HG03460 (cell line): ENCODE results near the gene SV2B.

Source experiments
- ATAC-seq: cut with Tn5 transposase; IDR thresholded peaks from one replicate; pipeline ENCODE4 v1.9.1; 2021; ENCODE audit not compliant: unreplicated experiment

Gene SV2B

GRCh38 chr15:91101608-91101920, 1.5 kb downstream of the SV2B start:
- ATAC-seq: no peak

GRCh38 chr15:91102546-91103330, 2.7 kb downstream of the SV2B start:
- ATAC-seq: no peak

- no peak for ATAC-seq
Observed at GRCh38 chr15:91104111-91104510, 4.1 kb downstream of the SV2B start.

- ATAC-seq: no peak
Observed at GRCh38 chr15:91108421-91108820, 8.4 kb downstream of the SV2B start.

GRCh38 chr15:91109885-91110284, 9.8 kb downstream of the SV2B start:
- no peak for ATAC-seq

- no peak for ATAC-seq
Observed at GRCh38 chr15:91110407-91110806, 10.3 kb downstream of the SV2B start.

GRCh38 chr15:91113030-91113429, 13.0 kb downstream of the SV2B start:
- ATAC-seq: no peak

GRCh38 chr15:91114301-91114700, 14.2 kb downstream of the SV2B start:
- ATAC-seq: no peak

- peak; percentile 80 for ATAC-seq
Observed at GRCh38 chr15:91116113-91117067, 16.3 kb downstream of the SV2B start.

- no peak for ATAC-seq
Observed at GRCh38 chr15:91117375-91117774, 17.3 kb downstream of the SV2B start.

- ATAC-seq: no peak
Observed at GRCh38 chr15:91118817-91119590, 18.9 kb downstream of the SV2B start.

- no peak for ATAC-seq
Observed at GRCh38 chr15:91122296-91122695, 22.2 kb downstream of the SV2B start.

- no peak for ATAC-seq
Observed at GRCh38 chr15:91124132-91124531, 24.1 kb downstream of the SV2B start.

GRCh38 chr15:91125162-91125561, 25.1 kb downstream of the SV2B start:
- no peak for ATAC-seq

GRCh38 chr15:91126080-91126479, 26.0 kb downstream of the SV2B start:
- no peak for ATAC-seq

- no peak for ATAC-seq
Observed at GRCh38 chr15:91127236-91127955, 27.3 kb downstream of the SV2B start.

GRCh38 chr15:91128016-91128415, 28.0 kb downstream of the SV2B start:
- no peak for ATAC-seq

GRCh38 chr15:91129436-91129835, 29.4 kb downstream of the SV2B start:
- no peak for ATAC-seq

- ATAC-seq: no peak
Observed at GRCh38 chr15:91132079-91132478, 32.0 kb downstream of the SV2B start.

- ATAC-seq: no peak
Observed at GRCh38 chr15:91133511-91133910, 33.5 kb downstream of the SV2B start.
